Neural cell (in vitro differentiated cells): ENCODE results near the gene COL6A3. TPM values are rescaled to one million over a fixed set of nuclear protein-coding genes. Genes with fewer than 3 reads are reported as not detected.

Experiments
- H2AFZ ChIP-seq: fragments of 200-600, 300-800 bp; sonication (generic), shearing (Covaris generic); 2 replicates; pipeline ENCODE4 v1.6.0; 2014; ENCODE audit warnings: low read depth, mild to moderate bottlenecking, antibody characterized with exemption, low read length, moderate library complexity
- H3F3A ChIP-seq: fragments of 200-600 bp; shearing (Covaris generic); 2 replicates; pipeline ENCODE4 v1.6.1; 2016; ENCODE audit warnings: mild to moderate bottlenecking, moderate library complexity, mixed read lengths, antibody characterized with exemption, low read length; ENCODE audit not compliant: insufficient read depth, poor library complexity, severe bottlenecking
- H3K27ac ChIP-seq: fragments of 200-600, 300-800 bp; sonication (generic), shearing (Covaris generic); 2 replicates; pipeline ENCODE4 v1.5.1; 2014; ENCODE audit warnings: mild to moderate bottlenecking, low read length, moderate library complexity
- H3K27me3 ChIP-seq: fragments of 300-800, 200-600 bp; sonication (generic), shearing (Covaris generic); 2 replicates; pipeline ENCODE4 v1.6.0; 2014; ENCODE audit warnings: mild to moderate bottlenecking, low read depth, low read length, moderate library complexity; ENCODE audit not compliant: insufficient read depth
- H3K36me3 ChIP-seq: fragments of 300-800, 200-600 bp; sonication (generic), shearing (Covaris generic); 2 replicates; pipeline ENCODE4 v1.5.1; 2014; ENCODE audit warnings: mild to moderate bottlenecking, antibody characterized with exemption, low read length, moderate library complexity; ENCODE audit not compliant: insufficient read depth
- H3K4me2 ChIP-seq: fragments of 300-800, 200-600 bp; sonication (generic), shearing (Covaris generic); 2 replicates; pipeline ENCODE4 v1.6.0; 2014; ENCODE audit warnings: mild to moderate bottlenecking, low read length
- H3K4me3 ChIP-seq: fragments of 300-800, 200-600 bp; sonication (generic), shearing (Covaris generic); 2 replicates; pipeline ENCODE4 v1.5.1; 2014; ENCODE audit warnings: mild to moderate bottlenecking, low read length, moderate library complexity
- H3K79me2 ChIP-seq: fragments of 200-600 bp; shearing (Covaris generic); replicated peaks from 2 replicates; pipeline ENCODE4 v1.6.0; 2014; ENCODE audit warnings: mild to moderate bottlenecking, low read length, moderate library complexity; ENCODE audit not compliant: insufficient read depth
- H3K9ac ChIP-seq: fragments of 300-800, 200-600 bp; sonication (generic), shearing (Covaris generic); 2 replicates; pipeline ENCODE4 v1.6.1; 2016; ENCODE audit warnings: mild to moderate bottlenecking, low read length, mixed read lengths
- H3K9me2 ChIP-seq: fragments of 200-600 bp; shearing (Covaris generic); 2 replicates; pipeline ENCODE4 v1.6.1; 2016; ENCODE audit warnings: mild to moderate bottlenecking, low read length, mixed read lengths; ENCODE audit not compliant: insufficient read depth
- H3K9me3 ChIP-seq: fragments of 200-600, 300-800 bp; sonication (generic), shearing (Covaris generic); 2 replicates; pipeline ENCODE4 v1.6.1; 2016; ENCODE audit warnings: mild to moderate bottlenecking, mixed run types, low read length, moderate library complexity, mixed read lengths
- H4K20me1 ChIP-seq: fragments of 200-600 bp; shearing (Covaris generic); 2 replicates; pipeline ENCODE4 v1.6.1; 2016; ENCODE audit warnings: mild to moderate bottlenecking, mixed run types; ENCODE audit not compliant: insufficient read depth
- EP300 ChIP-seq: fragments of 450-650 bp; conservative IDR thresholded peaks from 2 replicates; pipeline ENCODE4 v1.6.1; 2014; ENCODE audit warnings: antibody characterized with exemption, mild to moderate bottlenecking, moderate library complexity; ENCODE audit not compliant: poor library complexity, severe bottlenecking
- EZH2 ChIP-seq: fragments of 200-600, 300-800 bp; shearing (Covaris generic), sonication (generic); IDR thresholded peaks from 2 replicates; pipeline ENCODE4 v1.6.1; 2014; ENCODE audit warnings: antibody characterized with exemption, low read length, borderline replicate concordance, mild to moderate bottlenecking; ENCODE audit not compliant: insufficient read depth, poor library complexity, severe bottlenecking
- MXI1 ChIP-seq: fragments of 450-650 bp; conservative IDR thresholded peaks from 2 replicates; pipeline ENCODE4 v1.6.1; 2014; ENCODE audit warnings: antibody characterized with exemption, mild to moderate bottlenecking; ENCODE audit not compliant: poor library complexity, severe bottlenecking
- POLR2AphosphoS5 ChIP-seq: IDR thresholded peaks from 2 replicates; pipeline ENCODE4 v1.6.1; 2012
- RAD21 ChIP-seq: fragments of 450-650 bp; conservative IDR thresholded peaks from 2 replicates; pipeline ENCODE4 v1.6.1; 2014; ENCODE audit warnings: antibody characterized with exemption, mild to moderate bottlenecking, moderate library complexity
- SMC3 ChIP-seq: fragments of 450-650 bp; conservative IDR thresholded peaks from 2 replicates; pipeline ENCODE4 v1.6.1; 2014; ENCODE audit warnings: antibody characterized with exemption, mild to moderate bottlenecking, moderate library complexity; ENCODE audit not compliant: poor library complexity
- TAF1 ChIP-seq: IDR thresholded peaks from 2 replicates; pipeline ENCODE4 v1.6.1; 2012; ENCODE audit warnings: low read depth
- polyA plus RNA-seq: library from polyadenylated mRNA; depleted of rRNA; stranded (reverse); fragments of >200 nt; gene quantifications from 2 replicates; pipeline ENCODE4 v1.2.3, GENCODE V29; 2014
- TF ChIP-seq, protein P1 (sequence below): fragments of 450-650 bp; IDR thresholded peaks from 2 replicates; pipeline ENCODE4 v1.5.1; 2014; ENCODE audit warnings: antibody characterized with exemption, mild to moderate bottlenecking, moderate library complexity; ENCODE audit not compliant: poor library complexity, severe bottlenecking
- TF ChIP-seq, protein P2 (sequence below): IDR thresholded peaks from 2 replicates; pipeline ENCODE4 v1.6.1; 2012; ENCODE audit warnings: borderline replicate concordance

COL6A3 gene
- polyA plus RNA-seq, 1 donor from 2014 or later = 0.05 TPM

- Histone ChIP-seq H3K9ac (no peak overlapping the region), H3K27me3 (no peaks in the 10 kb centered on the region), H3K9me2 (no peaks in the 10 kb centered on the region), H3K4me3 (no peak overlapping the region), H4K20me1 (no peaks in the 10 kb centered on the region), H3K27ac (no peak overlapping the region), H3K79me2 (no peaks in the 10 kb centered on the region), H2AFZ (no peak overlapping the region), H3F3A (no peaks in the 10 kb centered on the region), H3K36me3 (no peaks in the 10 kb centered on the region), H3K4me2 (no peak overlapping the region), H3K9me3 (no peaks in the 10 kb centered on the region)
- TF ChIP-seq, protein P1, sequence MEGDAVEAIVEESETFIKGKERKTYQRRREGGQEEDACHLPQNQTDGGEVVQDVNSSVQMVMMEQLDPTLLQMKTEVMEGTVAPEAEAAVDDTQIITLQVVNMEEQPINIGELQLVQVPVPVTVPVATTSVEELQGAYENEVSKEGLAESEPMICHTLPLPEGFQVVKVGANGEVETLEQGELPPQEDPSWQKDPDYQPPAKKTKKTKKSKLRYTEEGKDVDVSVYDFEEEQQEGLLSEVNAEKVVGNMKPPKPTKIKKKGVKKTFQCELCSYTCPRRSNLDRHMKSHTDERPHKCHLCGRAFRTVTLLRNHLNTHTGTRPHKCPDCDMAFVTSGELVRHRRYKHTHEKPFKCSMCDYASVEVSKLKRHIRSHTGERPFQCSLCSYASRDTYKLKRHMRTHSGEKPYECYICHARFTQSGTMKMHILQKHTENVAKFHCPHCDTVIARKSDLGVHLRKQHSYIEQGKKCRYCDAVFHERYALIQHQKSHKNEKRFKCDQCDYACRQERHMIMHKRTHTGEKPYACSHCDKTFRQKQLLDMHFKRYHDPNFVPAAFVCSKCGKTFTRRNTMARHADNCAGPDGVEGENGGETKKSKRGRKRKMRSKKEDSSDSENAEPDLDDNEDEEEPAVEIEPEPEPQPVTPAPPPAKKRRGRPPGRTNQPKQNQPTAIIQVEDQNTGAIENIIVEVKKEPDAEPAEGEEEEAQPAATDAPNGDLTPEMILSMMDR = no peak
- TF ChIP-seq SMC3 = no peak
- TF ChIP-seq MXI1 = no peak
- TF ChIP-seq, protein P2, sequence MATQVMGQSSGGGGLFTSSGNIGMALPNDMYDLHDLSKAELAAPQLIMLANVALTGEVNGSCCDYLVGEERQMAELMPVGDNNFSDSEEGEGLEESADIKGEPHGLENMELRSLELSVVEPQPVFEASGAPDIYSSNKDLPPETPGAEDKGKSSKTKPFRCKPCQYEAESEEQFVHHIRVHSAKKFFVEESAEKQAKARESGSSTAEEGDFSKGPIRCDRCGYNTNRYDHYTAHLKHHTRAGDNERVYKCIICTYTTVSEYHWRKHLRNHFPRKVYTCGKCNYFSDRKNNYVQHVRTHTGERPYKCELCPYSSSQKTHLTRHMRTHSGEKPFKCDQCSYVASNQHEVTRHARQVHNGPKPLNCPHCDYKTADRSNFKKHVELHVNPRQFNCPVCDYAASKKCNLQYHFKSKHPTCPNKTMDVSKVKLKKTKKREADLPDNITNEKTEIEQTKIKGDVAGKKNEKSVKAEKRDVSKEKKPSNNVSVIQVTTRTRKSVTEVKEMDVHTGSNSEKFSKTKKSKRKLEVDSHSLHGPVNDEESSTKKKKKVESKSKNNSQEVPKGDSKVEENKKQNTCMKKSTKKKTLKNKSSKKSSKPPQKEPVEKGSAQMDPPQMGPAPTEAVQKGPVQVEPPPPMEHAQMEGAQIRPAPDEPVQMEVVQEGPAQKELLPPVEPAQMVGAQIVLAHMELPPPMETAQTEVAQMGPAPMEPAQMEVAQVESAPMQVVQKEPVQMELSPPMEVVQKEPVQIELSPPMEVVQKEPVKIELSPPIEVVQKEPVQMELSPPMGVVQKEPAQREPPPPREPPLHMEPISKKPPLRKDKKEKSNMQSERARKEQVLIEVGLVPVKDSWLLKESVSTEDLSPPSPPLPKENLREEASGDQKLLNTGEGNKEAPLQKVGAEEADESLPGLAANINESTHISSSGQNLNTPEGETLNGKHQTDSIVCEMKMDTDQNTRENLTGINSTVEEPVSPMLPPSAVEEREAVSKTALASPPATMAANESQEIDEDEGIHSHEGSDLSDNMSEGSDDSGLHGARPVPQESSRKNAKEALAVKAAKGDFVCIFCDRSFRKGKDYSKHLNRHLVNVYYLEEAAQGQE = no peak
- TF ChIP-seq RAD21 = no peak
- no peak for TF ChIP-seq TAF1
- no peak for TF ChIP-seq POLR2AphosphoS5
Measured at GRCh38 chr2:237341872-237342271, 72.1 kb downstream of the COL6A3 start.

DNA sequence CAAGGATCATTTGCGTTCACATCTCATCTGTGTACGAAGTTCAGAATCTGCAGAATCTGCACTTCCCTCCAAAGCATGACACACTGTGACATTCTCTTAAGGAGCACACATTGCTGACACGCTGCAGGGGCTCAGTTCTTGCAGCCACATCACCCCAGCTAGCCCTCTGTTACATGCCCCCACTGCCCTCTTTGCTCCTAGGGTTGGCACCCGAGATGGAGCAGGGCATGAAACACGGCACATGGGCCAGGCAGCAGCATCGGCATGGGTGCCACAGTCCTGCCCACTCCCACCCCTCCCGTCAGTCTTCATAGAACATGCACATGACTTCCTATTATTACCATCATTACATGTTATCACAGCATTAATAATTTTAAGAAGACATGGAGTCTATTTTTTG, 76.4 kb downstream of the COL6A3 start:
- Histone ChIP-seq H3K27me3 (no peaks in the 10 kb centered on the region), H3K79me2 (no peaks in the 10 kb centered on the region), H3K9me2 (no peaks in the 10 kb centered on the region), H2AFZ (no peak overlapping the region), H3K4me2 (no peak overlapping the region), H3K4me3 (no peak overlapping the region), H3K9me3 (no peaks in the 10 kb centered on the region), H3K36me3 (no peaks in the 10 kb centered on the region), H3F3A (no peaks in the 10 kb centered on the region), H3K9ac (no peak overlapping the region), H3K27ac (no peak overlapping the region), H4K20me1 (no peaks in the 10 kb centered on the region)
- TF ChIP-seq EP300 (no peak), MXI1 (no peak), SMC3 (no peak), EZH2 (no peak), TAF1 (no peak), POLR2AphosphoS5 (no peak)
- TF ChIP-seq, protein P1 = no peak
